GM12873 (cell line): ENCODE data around the gene SPATA13.

Experiments
- TF ChIP-seq, protein P1 (sequence below): IDR thresholded peaks from 2 replicates; pipeline ENCODE4 v1.5.1; 2012; ENCODE audit warnings: low read depth, mild to moderate bottlenecking, moderate library complexity, low read length, control low read depth; ENCODE audit not compliant: insufficient read depth; ENCODE audit errors: missing control alignments

Gene SPATA13

GRCh38 chr13:24187185-24187584 lies 26.7 kb downstream of the SPATA13 start:
- TF ChIP-seq, protein P1, sequence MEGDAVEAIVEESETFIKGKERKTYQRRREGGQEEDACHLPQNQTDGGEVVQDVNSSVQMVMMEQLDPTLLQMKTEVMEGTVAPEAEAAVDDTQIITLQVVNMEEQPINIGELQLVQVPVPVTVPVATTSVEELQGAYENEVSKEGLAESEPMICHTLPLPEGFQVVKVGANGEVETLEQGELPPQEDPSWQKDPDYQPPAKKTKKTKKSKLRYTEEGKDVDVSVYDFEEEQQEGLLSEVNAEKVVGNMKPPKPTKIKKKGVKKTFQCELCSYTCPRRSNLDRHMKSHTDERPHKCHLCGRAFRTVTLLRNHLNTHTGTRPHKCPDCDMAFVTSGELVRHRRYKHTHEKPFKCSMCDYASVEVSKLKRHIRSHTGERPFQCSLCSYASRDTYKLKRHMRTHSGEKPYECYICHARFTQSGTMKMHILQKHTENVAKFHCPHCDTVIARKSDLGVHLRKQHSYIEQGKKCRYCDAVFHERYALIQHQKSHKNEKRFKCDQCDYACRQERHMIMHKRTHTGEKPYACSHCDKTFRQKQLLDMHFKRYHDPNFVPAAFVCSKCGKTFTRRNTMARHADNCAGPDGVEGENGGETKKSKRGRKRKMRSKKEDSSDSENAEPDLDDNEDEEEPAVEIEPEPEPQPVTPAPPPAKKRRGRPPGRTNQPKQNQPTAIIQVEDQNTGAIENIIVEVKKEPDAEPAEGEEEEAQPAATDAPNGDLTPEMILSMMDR, result no peak

- TF ChIP-seq, protein P1, result no peak
Measured at GRCh38 chr13:24192057-24192810, 31.7 kb downstream of the SPATA13 start.

DNA sequence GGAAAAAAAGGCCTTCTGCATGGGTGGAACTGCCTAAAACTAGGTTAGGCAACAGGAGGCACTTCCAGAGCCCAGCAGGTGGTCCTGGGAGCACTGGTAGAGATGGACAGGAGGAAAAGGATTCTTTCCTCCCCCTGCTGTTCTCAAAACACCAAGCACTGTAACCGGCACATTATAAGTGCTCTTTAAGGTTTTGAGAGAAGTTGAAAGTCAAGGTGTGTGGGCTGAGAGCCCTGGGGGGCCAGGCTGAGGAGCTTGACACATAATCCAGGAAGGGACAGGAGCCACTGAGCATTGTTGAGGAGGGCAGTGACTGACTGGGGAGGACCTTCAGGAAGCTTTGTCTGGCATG lies 32.3 kb downstream of the SPATA13 start:
- TF ChIP-seq, protein P1, result no peak

- TF ChIP-seq, protein P1, result no peak
Measured at GRCh38 chr13:24194447-24194846, 33.9 kb downstream of the SPATA13 start.

DNA sequence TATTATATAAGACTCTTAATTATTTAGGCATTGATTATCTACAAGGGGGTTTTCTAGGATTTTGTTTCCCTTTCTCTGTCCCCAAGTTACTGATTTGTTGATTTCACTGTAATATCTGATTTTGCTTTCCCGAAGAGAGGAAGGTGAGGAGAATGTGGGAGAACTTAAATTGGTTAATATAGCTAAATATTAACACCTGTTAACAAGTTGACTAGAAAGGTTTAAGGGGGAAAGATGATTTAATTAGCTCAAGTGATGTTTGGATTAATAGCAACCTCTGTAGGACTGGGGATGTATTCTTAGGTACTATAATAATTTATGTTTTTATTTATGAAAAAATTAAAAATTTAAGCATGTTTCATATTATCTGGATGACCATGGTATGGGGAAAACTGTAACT lies 35.1 kb downstream of the SPATA13 start:
- TF ChIP-seq, protein P1, result no peak

GRCh38 chr13:24196593-24197197 lies 36.2 kb downstream of the SPATA13 start:
- TF ChIP-seq, protein P1, result no peak

GRCh38 chr13:24199016-24199415 lies 38.5 kb downstream of the SPATA13 start:
- TF ChIP-seq, protein P1, result no peak
